WTC11 (cell line): ENCODE measurements around the gene EPHA2. TPM values are rescaled to one million over a fixed set of nuclear protein-coding genes. Genes with fewer than 3 reads are reported as not detected.

Source experiments
- ATAC-seq: fragments of 200-7000 bp; cut with Tn5 transposase; 2 replicates; pipeline ENCODE4 v1.10.0; 2021; ENCODE audit warnings: mild to moderate bottlenecking, moderate library complexity
- CTCF ChIA-PET: fragments of 300-600 bp; sonication (Branson Sonifier 250); formaldehyde crosslinking; loops from one replicate; lab custom pipeline; 2021; ENCODE audit warnings: antibody characterized with exemption; lab: Charles Lee
- POLR2A ChIA-PET: fragments of 350-600 bp; sonication (Branson Sonifier 250); formaldehyde crosslinking; loops from one replicate; lab custom pipeline; 2021; ENCODE audit warnings: antibody characterized with exemption; lab: Charles Lee
- DNase-seq: peaks from one replicate; pipeline ENCODE4 v3.0.0; 2021; ENCODE audit warnings: low spot score
- H3K27ac Mint-ChIP-seq: 2 replicates; pipeline ENCODE4 v1.8.0; 2021; ENCODE audit warnings: mixed read lengths
- H3K27me3 Mint-ChIP-seq: 2 replicates; pipeline ENCODE4 v1.8.0; 2021; ENCODE audit warnings: low read depth, mild to moderate bottlenecking, moderate library complexity, mixed read lengths
- H3K36me3 Mint-ChIP-seq: 2 replicates; pipeline ENCODE4 v1.8.0; 2021; ENCODE audit warnings: mixed read lengths
- H3K4me1 Mint-ChIP-seq: 2 replicates; pipeline ENCODE4 v1.8.0; 2022; ENCODE audit warnings: mixed read lengths
- H3K4me3 Mint-ChIP-seq: 2 replicates; pipeline ENCODE4 v1.8.0; 2021; ENCODE audit warnings: mild to moderate bottlenecking, moderate library complexity, mixed read lengths
- H3K9me3 Mint-ChIP-seq: 2 replicates; pipeline ENCODE4 v1.8.0; 2021; ENCODE audit warnings: mixed read lengths
- CBFB ChIP-seq: sonication (generic); formaldehyde crosslinking; IDR thresholded peaks from 2 replicates; pipeline ENCODE4 v1.8.1; 2022; ENCODE audit warnings: mild to moderate bottlenecking, low read depth, missing genetic modification reagents
- ELF4 ChIP-seq: sonication (generic); formaldehyde crosslinking; IDR thresholded peaks from 2 replicates; pipeline ENCODE4 v1.8.1; 2022; ENCODE audit warnings: low read depth, mild to moderate bottlenecking, moderate library complexity, missing genetic modification reagents
- FOXJ3 ChIP-seq: sonication (generic); formaldehyde crosslinking; IDR thresholded peaks from 2 replicates; pipeline ENCODE4 v1.9.0; 2021; ENCODE audit warnings: missing genetic modification reagents, mild to moderate bottlenecking, borderline replicate concordance
- GABPB1 ChIP-seq: sonication (generic); formaldehyde crosslinking; IDR thresholded peaks from 2 replicates; pipeline ENCODE4 v1.8.1; 2023; ENCODE audit warnings: mild to moderate bottlenecking, missing genetic modification reagents
- HMGA2 ChIP-seq: fragments of 250-450 bp; sonication (Bioruptor Pico); IDR thresholded peaks from 2 replicates; pipeline ENCODE4 v1.4.0; 2021; ENCODE audit warnings: mild to moderate bottlenecking, moderate library complexity
- TEAD1 ChIP-seq: sonication (generic); formaldehyde crosslinking; IDR thresholded peaks from 2 replicates; pipeline ENCODE4 v1.8.0; 2022; ENCODE audit warnings: mild to moderate bottlenecking, missing genetic modification reagents
- TEAD4 ChIP-seq: sonication (generic); formaldehyde crosslinking; IDR thresholded peaks from 2 replicates; pipeline ENCODE4 v1.8.0; 2022; ENCODE audit warnings: mild to moderate bottlenecking, missing genetic modification reagents
- USF2 ChIP-seq: sonication (generic); formaldehyde crosslinking; IDR thresholded peaks from 2 replicates; pipeline ENCODE4 v1.8.1; 2023; ENCODE audit warnings: mild to moderate bottlenecking, missing genetic modification reagents, moderate library complexity
- ZBTB43 ChIP-seq: sonication (generic); formaldehyde crosslinking; IDR thresholded peaks from 2 replicates; pipeline ENCODE4 v1.8.1; 2023; ENCODE audit warnings: mild to moderate bottlenecking, missing genetic modification reagents
- ZNF138 ChIP-seq: sonication (generic); formaldehyde crosslinking; conservative IDR thresholded peaks from 2 replicates; pipeline ENCODE4 v1.8.1; 2022; ENCODE audit warnings: mild to moderate bottlenecking, moderate library complexity, missing genetic modification reagents
- ZNF281 ChIP-seq: sonication (generic); formaldehyde crosslinking; IDR thresholded peaks from 2 replicates; pipeline ENCODE4 v1.8.0; 2023; ENCODE audit warnings: mild to moderate bottlenecking, missing genetic modification reagents
- ZNF317 ChIP-seq: sonication (generic); formaldehyde crosslinking; IDR thresholded peaks from 2 replicates; pipeline ENCODE4 v1.8.1; 2023; ENCODE audit warnings: low read depth, mild to moderate bottlenecking, moderate library complexity, missing genetic modification reagents, borderline replicate concordance
- ZNF416 ChIP-seq: fragments of 250-450 bp; sonication (Bioruptor Pico); IDR thresholded peaks from 2 replicates; pipeline ENCODE4 v1.9.0; 2021; ENCODE audit warnings: mild to moderate bottlenecking, inconsistent platforms
- ZNF532 ChIP-seq: fragments of 250-450 bp; sonication (Bioruptor Pico); IDR thresholded peaks from 2 replicates; pipeline ENCODE4 v1.9.0; 2021; ENCODE audit warnings: mild to moderate bottlenecking, borderline replicate concordance
- total RNA-seq: library from RNA; stranded (reverse); gene quantifications from 3 replicates; pipeline ENCODE4 v1.2.3, GENCODE V29; 2021

EPHA2 gene
- total RNA-seq, 1 experiment from 2014 or later: 44.4 TPM

- TF ChIP-seq ZBTB43 (CRISPR knock-in tag) (no peak), TEAD4 (CRISPR knock-in tag) (no peak), USF2 (CRISPR knock-in tag) (no peak), ZNF416 (CRISPR knock-in tag) (no peak), FOXJ3 (no peak), HMGA2 (CRISPR knock-in tag) (no peak), TEAD1 (no peak), ELF4 (CRISPR knock-in tag) (no peak), GABPB1 (no peak), ZNF281 (CRISPR knock-in tag) (no peak), CBFB (CRISPR knock-in tag) (no peak)
These were observed 12.8 kb downstream of the EPHA2 start (continued) for GRCh38 chr1:16143005-16143565.

- TF ChIP-seq ZNF532 (CRISPR knock-in tag) (no peak), ZNF138 (CRISPR knock-in tag) (no peak), ZNF281 (CRISPR knock-in tag) (no peak), HMGA2 (CRISPR knock-in tag) (no peak), ZNF317 (CRISPR knock-in tag) (no peak)
- ChIA-PET POLR2A (no interaction called here), CTCF (interaction anchor here (0.9 kb wide), 1 partner anchor 29 kb away, joined by 4 read pairs; no protein-coding TSS in a partner anchor)
- H3K36me3 Mint-ChIP-seq: peaks cover 34% of the 10 kb centered on the region
- DNase-seq: no peak
- peaks cover 60% of the 10 kb centered on the region for H3K4me1 Mint-ChIP-seq
- no peak overlapping the region for H3K27ac Mint-ChIP-seq
- H3K4me3 Mint-ChIP-seq: no peak overlapping the region
- H3K27me3 Mint-ChIP-seq: no peaks in the 10 kb centered on the region
- ATAC-seq: no peak
- H3K9me3 Mint-ChIP-seq: no peaks in the 10 kb centered on the region
These were observed 13.4 kb downstream of the EPHA2 start for GRCh38 chr1:16142383-16142995.
